ENCODE results near the gene ERBB4.
A peak's percentile ranks its signal among the peaks of the same experiment; 100 is the strongest.

Gene ERBB4

GRCh38 chr2:211368467-211368866 is 1170.1 kb downstream of the ERBB4 start:
- no peak for DNase-seq

- no peak for DNase-seq
Measured at GRCh38 chr2:211367711-211368110, 1170.9 kb downstream of the ERBB4 start.

- no peak for DNase-seq
Measured at GRCh38 chr2:211367293-211367692, 1171.3 kb downstream of the ERBB4 start.

GRCh38 chr2:211364911-211365310 is 1173.7 kb downstream of the ERBB4 start:
- DNase-seq, result no peak

- DNase-seq, result no peak
Measured at GRCh38 chr2:211361383-211361782, 1177.2 kb downstream of the ERBB4 start.

GRCh38 chr2:211359347-211359746 is 1179.3 kb downstream of the ERBB4 start:
- no peak for DNase-seq

- DNase-seq, result no peak
Measured at GRCh38 chr2:211358504-211358903, 1180.1 kb downstream of the ERBB4 start.

GRCh38 chr2:211354481-211354880 is 1184.1 kb downstream of the ERBB4 start:
- DNase-seq, result no peak

- no peak for DNase-seq
Measured at GRCh38 chr2:211351987-211352386, 1186.6 kb downstream of the ERBB4 start.

GRCh38 chr2:211349031-211349430 is 1189.6 kb downstream of the ERBB4 start:
- peak; percentile 33 for DNase-seq

- DNase-seq, result no peak
Measured at GRCh38 chr2:211347328-211347727, 1191.3 kb downstream of the ERBB4 start.

- DNase-seq, result no peak
Measured at GRCh38 chr2:211344289-211344688, 1194.3 kb downstream of the ERBB4 start.

GRCh38 chr2:211333377-211333776 is 1205.2 kb downstream of the ERBB4 start:
- no peak for DNase-seq

- DNase-seq, result no peak
Measured at GRCh38 chr2:211331736-211332135, 1206.9 kb downstream of the ERBB4 start.

GRCh38 chr2:211329882-211330281 is 1208.7 kb downstream of the ERBB4 start:
- no peak for DNase-seq

GRCh38 chr2:211329421-211329820 is 1209.2 kb downstream of the ERBB4 start:
- DNase-seq, result no peak

GRCh38 chr2:211328126-211328525 is 1210.5 kb downstream of the ERBB4 start:
- no peak for DNase-seq
